Astrocyte (in vitro differentiated cells and primary cell): ENCODE data around the gene PARVB. TPM values are rescaled to one million over a fixed set of nuclear protein-coding genes. Genes with fewer than 3 reads are reported as not detected.

ENCODE experiments used
- DNase-seq: peaks from one replicate; pipeline ENCODE4 v3.0.0-alpha.2; 2010; ENCODE audit warnings: low read depth
- FAIRE-seq: peaks from 2 replicates; lab custom pipeline; 2011; peaks lifted over from hg19 to GRCh38; lab: Jason Lieb, UNC
- H2AFZ ChIP-seq: 2 replicates; pipeline ENCODE4 v1.6.0; 2012; ENCODE audit warnings: low read depth, low read length, inconsistent platforms
- H3K27ac ChIP-seq: 2 replicates; pipeline ENCODE4 v1.5.1; 2011; ENCODE audit warnings: low read depth, low read length, inconsistent platforms
- H3K27me3 ChIP-seq: 2 replicates; pipeline ENCODE4 v1.6.0; 2011; ENCODE audit warnings: low read length, inconsistent platforms; ENCODE audit not compliant: insufficient read depth
- H3K36me3 ChIP-seq: 2 replicates; pipeline ENCODE4 v1.5.1; 2011; ENCODE audit warnings: low read length, inconsistent platforms; ENCODE audit not compliant: insufficient read depth
- H3K4me1 ChIP-seq: 2 replicates; pipeline ENCODE4 v1.5.1; 2011; ENCODE audit warnings: low read length, inconsistent platforms; ENCODE audit not compliant: insufficient read depth
- H3K4me2 ChIP-seq: 2 replicates; pipeline ENCODE4 v1.6.0; 2012; ENCODE audit warnings: low read length, inconsistent platforms
- H3K4me3 ChIP-seq: 2 replicates; pipeline ENCODE4 v1.5.1; 2011; ENCODE audit warnings: low read depth, mild to moderate bottlenecking, low read length, inconsistent platforms; ENCODE audit not compliant: insufficient read depth
- H3K79me2 ChIP-seq: 2 replicates; pipeline ENCODE4 v1.6.0; 2012; ENCODE audit warnings: mild to moderate bottlenecking, low read length, inconsistent platforms; ENCODE audit not compliant: insufficient read depth
- H3K9ac ChIP-seq: 2 replicates; pipeline ENCODE4 v1.6.0; 2012; ENCODE audit warnings: mild to moderate bottlenecking, low read length, inconsistent platforms
- H3K9me3 ChIP-seq: 2 replicates; pipeline ENCODE4 v1.5.1; 2012; ENCODE audit warnings: low read depth, mild to moderate bottlenecking, low read length, inconsistent platforms; ENCODE audit not compliant: insufficient read depth
- H4K20me1 ChIP-seq: 2 replicates; pipeline ENCODE4 v1.6.0; 2012; ENCODE audit warnings: low read length, inconsistent platforms; ENCODE audit not compliant: insufficient read depth
- H3K27ac Mint-ChIP-seq: one replicate; pipeline ENCODE4 v1.8.0; 2021; ENCODE audit warnings: mild to moderate bottlenecking, mixed read lengths; ENCODE audit not compliant: unreplicated experiment
- H3K27me3 Mint-ChIP-seq: one replicate; pipeline ENCODE4 v1.8.0; 2021; ENCODE audit warnings: low read depth, mixed read lengths; ENCODE audit not compliant: unreplicated experiment
- H3K36me3 Mint-ChIP-seq: one replicate; pipeline ENCODE4 v1.8.0; 2021; ENCODE audit warnings: low read depth, mixed read lengths; ENCODE audit not compliant: unreplicated experiment
- H3K4me1 Mint-ChIP-seq: one replicate; pipeline ENCODE4 v1.8.0; 2021; ENCODE audit warnings: low read depth, mixed read lengths; ENCODE audit not compliant: unreplicated experiment
- H3K4me3 Mint-ChIP-seq: one replicate; pipeline ENCODE4 v1.8.0; 2021; ENCODE audit warnings: mild to moderate bottlenecking, moderate library complexity, mixed read lengths; ENCODE audit not compliant: unreplicated experiment
- H3K9me3 Mint-ChIP-seq: one replicate; pipeline ENCODE4 v1.8.0; 2021; ENCODE audit warnings: mild to moderate bottlenecking, mixed read lengths; ENCODE audit not compliant: unreplicated experiment
- CTCF ChIP-seq: IDR thresholded peaks from 2 replicates; pipeline ENCODE4 v1.5.1; 2011; ENCODE audit warnings: low read depth, mild to moderate bottlenecking, inconsistent platforms, low read length, moderate library complexity; ENCODE audit not compliant: insufficient read depth
- EZH2 ChIP-seq: IDR thresholded peaks from 2 replicates; pipeline ENCODE4 v1.6.1; 2012; ENCODE audit warnings: mild to moderate bottlenecking, low read length, inconsistent platforms; ENCODE audit not compliant: insufficient read depth
- total RNA-seq: library from RNA; stranded (reverse); gene quantifications from 2 replicates; pipeline ENCODE4 v1.2.1, GENCODE V29; 2021

PARVB gene
- total RNA-seq, 1 donor from 2014 or later = 22.0 TPM

- Histone ChIP-seq H3K4me2 (no peak overlapping the region), H3K79me2 (peaks cover 29% of the 10 kb centered on the region), H3K27me3 (no peaks in the 10 kb centered on the region), H3K27ac (no peak overlapping the region), H3K9ac (no peak overlapping the region), H3K36me3 (no peaks in the 10 kb centered on the region), H3K4me3 (no peak overlapping the region), H4K20me1 (peaks cover 58% of the 10 kb centered on the region), H3K4me1 (peaks cover 3% of the 10 kb centered on the region), H2AFZ (no peak overlapping the region), H3K9me3 (no peaks in the 10 kb centered on the region)
- H3K4me1 Mint-ChIP-seq = no peaks in the 10 kb centered on the region
- no peak for DNase-seq
- H3K27me3 Mint-ChIP-seq = peaks cover 2% of the 10 kb centered on the region
- no peaks in the 10 kb centered on the region for H3K36me3 Mint-ChIP-seq
- H3K4me3 Mint-ChIP-seq = no peak overlapping the region
- H3K9me3 Mint-ChIP-seq = no peaks in the 10 kb centered on the region
- H3K27ac Mint-ChIP-seq = no peak overlapping the region
- FAIRE-seq = no peak
- TF ChIP-seq EZH2 = no peak
- TF ChIP-seq CTCF = no peak
These were observed 25.6 kb downstream of the PARVB start for GRCh38 chr22:44049486-44050231.

- Mint-ChIP-seq H3K9me3 (no peaks in the 10 kb centered on the region), H3K4me1 (no peaks in the 10 kb centered on the region), H3K4me3 (no peak overlapping the region), H3K27ac (no peak overlapping the region), H3K27me3 (peaks cover 2% of the 10 kb centered on the region), H3K36me3 (no peaks in the 10 kb centered on the region)
- Histone ChIP-seq H3K36me3 (no peaks in the 10 kb centered on the region), H3K27ac (no peak overlapping the region), H3K9me3 (no peaks in the 10 kb centered on the region), H3K27me3 (no peaks in the 10 kb centered on the region), H2AFZ (no peak overlapping the region), H4K20me1 (peaks cover 50% of the 10 kb centered on the region), H3K4me2 (no peak overlapping the region), H3K4me3 (no peak overlapping the region), H3K4me1 (no peaks in the 10 kb centered on the region), H3K9ac (no peak overlapping the region), H3K79me2 (peaks cover 22% of the 10 kb centered on the region)
- FAIRE-seq (no peak), DNase-seq (no peak)
- TF ChIP-seq EZH2 = no peak
These were observed 26.8 kb downstream of the PARVB start for GRCh38 chr22:44050766-44051355.

DNA sequence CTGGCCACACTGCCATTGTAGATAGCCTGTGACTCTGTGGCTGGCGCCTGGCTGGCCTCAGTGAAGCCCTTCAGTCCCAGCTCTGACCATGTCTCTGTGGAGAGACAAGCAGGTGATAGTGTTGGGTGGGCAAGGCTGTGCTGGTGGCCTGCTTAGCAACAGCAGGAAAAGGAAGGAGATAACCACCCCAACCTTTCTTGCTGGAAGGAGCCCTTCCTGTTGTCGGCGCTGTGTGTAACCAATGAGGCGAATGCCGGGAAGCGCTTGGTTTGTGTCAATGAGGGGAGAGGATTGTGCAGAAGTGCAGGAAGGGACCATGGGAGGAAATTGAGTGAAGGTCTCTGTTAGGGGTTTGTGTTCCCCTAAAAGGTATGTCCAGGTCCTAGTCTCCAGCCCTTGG is 27.3 kb downstream of the PARVB start:
- no peak overlapping the region for H3K4me3 Mint-ChIP-seq
- no peaks in the 10 kb centered on the region for H3K4me1 Mint-ChIP-seq
- H3K36me3 Mint-ChIP-seq = no peaks in the 10 kb centered on the region
- peaks cover 50% of the 10 kb centered on the region for H4K20me1 ChIP-seq
- no peak overlapping the region for H3K4me3 ChIP-seq
- no peak overlapping the region for H2AFZ ChIP-seq
- no peak for DNase-seq
- TF ChIP-seq CTCF = no peak
- no peak for TF ChIP-seq EZH2
- H3K9ac ChIP-seq = no peak overlapping the region
- no peaks in the 10 kb centered on the region for H3K27me3 ChIP-seq
- FAIRE-seq = no peak
- H3K36me3 ChIP-seq = no peaks in the 10 kb centered on the region
- H3K4me1 ChIP-seq = no peaks in the 10 kb centered on the region
- H3K27me3 Mint-ChIP-seq = peaks cover 2% of the 10 kb centered on the region
- no peak overlapping the region for H3K27ac ChIP-seq
- H3K9me3 Mint-ChIP-seq = no peaks in the 10 kb centered on the region
- H3K9me3 ChIP-seq = no peaks in the 10 kb centered on the region
- peaks cover 17% of the 10 kb centered on the region for H3K79me2 ChIP-seq
- no peak overlapping the region for H3K27ac Mint-ChIP-seq
- no peak overlapping the region for H3K4me2 ChIP-seq
